Femur (tissue), 1 donor: Measurements from ENCODE around the gene PTPN13.

Source experiments
- DNase-seq: peaks from one replicate; pipeline ENCODE4 v3.0.0-alpha.2; 2017

The PTPN13 gene

DNA sequence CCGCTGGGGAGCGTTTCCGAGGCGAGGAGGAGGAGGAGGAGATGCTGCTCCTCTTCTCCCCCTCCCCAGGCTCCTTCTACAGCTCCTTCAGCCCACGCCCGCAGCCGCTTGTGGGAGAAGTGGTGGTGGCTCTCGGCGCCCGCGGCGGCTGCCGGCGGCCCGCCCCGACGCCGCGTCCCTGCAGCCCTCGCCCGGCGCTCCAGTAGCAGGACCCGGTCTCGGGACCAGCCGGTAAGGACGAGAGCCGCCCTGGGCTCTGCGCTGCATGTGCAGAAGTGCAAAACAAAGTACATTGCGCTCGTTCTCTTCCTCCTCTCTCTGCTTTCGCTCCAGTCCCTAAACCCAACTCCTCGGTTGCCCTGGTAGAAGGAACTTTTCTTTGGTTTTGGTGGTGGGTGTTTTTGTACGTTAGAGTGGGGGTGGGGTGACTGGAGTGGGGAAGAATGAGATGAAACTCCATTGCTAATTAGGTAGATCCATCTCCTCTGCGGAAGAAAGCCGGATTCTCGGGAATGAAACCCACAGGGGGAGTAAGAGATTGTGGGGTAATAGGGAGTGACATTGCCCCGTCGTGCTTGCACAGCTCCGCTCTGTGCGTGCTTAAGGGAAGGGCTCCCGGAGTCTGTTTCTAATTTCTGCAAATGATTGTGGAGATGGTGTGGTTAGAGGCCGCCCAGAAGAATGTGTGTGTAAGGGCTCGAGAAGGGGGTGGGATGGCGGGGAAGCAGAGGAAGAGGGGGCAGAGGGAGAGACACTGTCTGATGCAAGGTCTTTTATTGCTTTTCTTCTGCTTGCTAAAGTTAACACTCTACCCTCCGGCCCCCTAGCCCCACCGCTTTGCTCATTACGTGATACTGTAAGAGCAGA lies 677 bp downstream of the PTPN13 start:
- peak; percentile 75 for DNase-seq

- DNase-seq = peak; percentile 29
Measured at GRCh38 chr4:86595426-86595805, 1.3 kb downstream of the PTPN13 start.

DNA sequence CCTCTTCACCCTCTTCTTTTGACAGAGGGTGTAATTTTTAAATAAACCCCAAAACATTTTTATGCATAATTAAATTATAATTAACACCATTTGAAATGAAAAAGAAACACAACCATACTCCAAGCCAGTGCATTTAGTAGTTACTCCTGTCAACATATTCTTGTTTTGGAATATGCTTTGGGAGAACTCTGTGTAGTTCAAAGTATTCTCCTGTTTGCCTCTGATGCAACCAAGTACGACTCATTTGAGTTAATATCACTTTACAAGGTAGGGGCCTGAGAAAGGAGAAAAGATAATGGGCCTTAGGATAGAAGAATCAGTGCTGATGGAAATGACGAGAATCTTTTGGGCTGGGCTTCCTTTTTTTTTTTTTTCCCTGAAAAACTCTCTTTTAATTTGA lies 2.7 kb downstream of the PTPN13 start:
- no peak for DNase-seq

DNA sequence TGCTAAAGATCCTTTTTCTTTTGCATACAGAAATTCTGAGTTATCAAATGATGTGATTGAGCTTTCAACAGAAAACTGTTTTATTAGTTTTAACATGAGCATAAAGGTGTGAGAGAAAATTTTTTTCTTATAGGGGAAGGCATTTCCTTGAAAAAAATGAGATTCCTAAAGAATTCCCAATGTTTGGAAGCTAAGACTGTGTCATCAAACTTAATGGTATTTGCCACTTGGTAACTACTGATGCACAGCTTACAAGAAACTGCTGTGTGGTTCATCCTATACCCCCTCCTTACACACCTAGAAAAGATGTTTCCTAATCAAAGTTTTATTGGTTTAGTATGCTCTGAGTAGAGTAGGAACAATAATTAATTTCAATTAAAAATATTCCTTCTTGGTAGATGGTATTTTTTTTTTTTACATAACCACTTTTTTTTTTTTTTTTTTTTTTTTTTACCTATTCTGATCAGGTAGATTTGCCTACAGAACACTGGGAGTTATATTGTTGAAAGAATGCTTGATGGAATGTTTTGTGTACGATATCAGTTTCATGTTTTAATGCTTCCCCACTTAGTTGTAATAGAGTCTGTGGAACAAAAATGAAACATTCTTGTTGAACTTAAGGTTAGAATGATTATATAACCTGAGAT lies 6.0 kb downstream of the PTPN13 start:
- DNase-seq = no peak

DNA sequence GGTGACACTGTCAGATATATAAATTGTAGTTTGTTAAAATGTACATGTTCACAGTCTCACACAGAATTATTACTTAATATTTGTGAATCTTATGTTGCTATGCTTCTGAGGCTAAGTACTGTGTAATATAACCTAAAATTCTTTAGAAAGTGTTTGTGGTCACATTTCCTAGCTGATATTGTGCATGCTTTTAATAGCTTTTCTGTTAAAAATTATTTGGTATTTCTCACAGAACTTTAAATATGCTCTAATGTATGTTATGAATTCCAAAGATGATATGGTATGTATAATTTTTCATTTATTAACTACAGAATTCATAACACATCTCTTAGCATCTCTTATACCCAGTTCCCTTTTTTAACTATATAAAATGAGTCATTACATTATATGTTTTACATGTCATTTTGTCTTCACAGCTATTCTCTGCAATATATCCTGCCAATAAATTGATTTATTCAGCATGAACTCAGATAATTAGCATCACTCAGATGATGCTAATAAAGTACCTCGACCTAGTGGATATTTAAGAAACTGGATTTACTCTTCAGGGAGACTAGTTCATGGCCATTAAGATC lies 9.3 kb downstream of the PTPN13 start:
- DNase-seq = no peak

- no peak for DNase-seq
Measured at GRCh38 chr4:86606809-86607208, 12.7 kb downstream of the PTPN13 start.

GRCh38 chr4:86608757-86609375 lies 14.8 kb downstream of the PTPN13 start:
- no peak for DNase-seq

- DNase-seq = no peak
Measured at GRCh38 chr4:86611757-86612156, 17.6 kb downstream of the PTPN13 start.

DNA sequence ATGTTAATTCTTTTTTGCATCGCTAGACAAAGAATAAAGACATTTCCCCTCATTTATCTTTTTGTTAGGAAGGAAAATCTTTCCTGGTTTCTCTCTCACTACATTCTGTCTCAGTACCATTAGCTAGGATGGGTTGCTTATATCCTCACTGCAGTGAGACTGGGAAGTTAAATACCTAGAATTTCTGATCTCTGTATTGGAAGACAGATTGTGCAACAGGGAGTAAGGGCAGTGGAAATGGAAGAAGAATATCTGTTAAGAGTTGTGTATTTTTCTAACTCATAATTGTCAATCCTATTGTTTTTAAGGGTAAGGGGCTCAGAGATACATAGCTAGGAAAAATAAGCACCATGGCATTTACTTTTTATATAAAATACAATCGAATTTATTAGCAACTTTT lies 19.6 kb downstream of the PTPN13 start:
- DNase-seq = no peak

- DNase-seq = no peak
Measured at GRCh38 chr4:86614865-86615264, 20.8 kb downstream of the PTPN13 start.

- no peak for DNase-seq
Measured at GRCh38 chr4:86615501-86615900, 21.4 kb downstream of the PTPN13 start.

- no peak for DNase-seq
Measured at GRCh38 chr4:86619656-86620055, 25.5 kb downstream of the PTPN13 start.

DNA sequence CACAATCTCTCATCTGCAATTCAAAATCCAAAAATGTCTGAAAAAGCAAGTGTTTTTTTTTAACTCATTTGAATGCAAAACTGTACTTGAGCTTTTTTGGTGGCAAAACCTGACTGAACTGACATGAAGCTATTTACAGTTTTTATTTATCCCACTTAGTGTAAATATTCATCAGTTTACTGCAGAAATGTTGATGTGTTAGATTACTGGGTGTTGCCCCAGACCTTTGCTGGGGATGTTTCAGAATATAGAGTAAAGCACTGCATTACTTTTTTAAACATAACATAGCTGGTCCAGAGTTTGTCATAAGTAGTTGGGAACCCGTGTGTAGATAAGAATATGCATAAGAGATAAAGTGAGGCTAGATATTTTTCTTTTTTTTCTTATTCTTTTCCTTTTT lies 27.3 kb downstream of the PTPN13 start:
- DNase-seq = no peak

GRCh38 chr4:86626066-86626465 lies 32.0 kb downstream of the PTPN13 start:
- DNase-seq = no peak

- no peak for DNase-seq
Measured at GRCh38 chr4:86627462-86628135, 33.5 kb downstream of the PTPN13 start.

GRCh38 chr4:86630629-86631028 lies 36.5 kb downstream of the PTPN13 start:
- DNase-seq = no peak

GRCh38 chr4:86631166-86631565 lies 37.1 kb downstream of the PTPN13 start:
- no peak for DNase-seq

DNA sequence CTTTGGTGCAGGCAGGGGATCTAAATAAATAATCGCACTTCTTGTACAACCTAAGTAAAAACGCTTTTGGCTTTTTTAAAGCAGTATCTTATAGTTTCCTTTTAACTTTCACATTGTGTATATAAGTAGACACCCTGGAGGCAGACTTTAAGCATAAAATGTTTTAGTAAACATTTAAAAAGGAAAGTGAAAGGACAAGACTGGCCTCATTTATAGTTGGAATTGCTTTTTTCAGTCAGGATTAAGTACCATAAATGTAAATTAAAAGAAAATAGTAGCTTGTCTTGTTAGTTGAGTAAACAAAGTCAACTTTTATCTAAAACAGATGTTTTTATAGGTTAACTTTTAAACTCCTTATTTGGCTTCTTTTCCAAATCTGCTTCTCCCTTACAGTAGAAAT lies 39.7 kb downstream of the PTPN13 start:
- no peak for DNase-seq

GRCh38 chr4:86640469-86640868 lies 46.4 kb downstream of the PTPN13 start:
- no peak for DNase-seq

DNA sequence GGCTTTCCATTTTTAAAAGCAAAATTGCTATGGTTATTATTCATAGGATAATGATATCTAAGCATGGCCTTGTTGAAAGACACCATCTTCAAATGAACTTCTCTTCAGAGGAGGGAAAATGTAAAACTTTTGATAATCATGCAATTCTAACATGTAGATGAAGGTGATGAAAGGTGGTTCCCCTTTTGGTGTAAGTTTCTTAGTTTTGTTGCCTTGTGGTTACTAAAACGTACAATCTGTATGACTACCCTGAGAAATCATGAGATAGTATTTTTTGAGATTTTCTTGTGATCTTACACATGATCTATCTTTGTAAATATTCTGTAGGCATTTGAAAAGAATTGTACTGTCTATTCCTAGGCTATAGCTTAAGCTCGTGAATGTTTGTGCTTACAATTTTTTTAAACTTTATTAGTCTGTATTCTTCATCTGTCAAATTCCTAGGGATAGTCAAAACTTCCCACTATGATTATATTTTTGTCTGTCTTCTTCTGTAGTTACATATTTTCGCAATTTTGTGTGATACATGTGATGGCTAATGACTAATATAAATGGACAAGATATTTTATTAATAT lies 47.5 kb downstream of the PTPN13 start:
- DNase-seq = no peak

GRCh38 chr4:86644892-86645291 lies 50.8 kb downstream of the PTPN13 start:
- no peak for DNase-seq

DNA sequence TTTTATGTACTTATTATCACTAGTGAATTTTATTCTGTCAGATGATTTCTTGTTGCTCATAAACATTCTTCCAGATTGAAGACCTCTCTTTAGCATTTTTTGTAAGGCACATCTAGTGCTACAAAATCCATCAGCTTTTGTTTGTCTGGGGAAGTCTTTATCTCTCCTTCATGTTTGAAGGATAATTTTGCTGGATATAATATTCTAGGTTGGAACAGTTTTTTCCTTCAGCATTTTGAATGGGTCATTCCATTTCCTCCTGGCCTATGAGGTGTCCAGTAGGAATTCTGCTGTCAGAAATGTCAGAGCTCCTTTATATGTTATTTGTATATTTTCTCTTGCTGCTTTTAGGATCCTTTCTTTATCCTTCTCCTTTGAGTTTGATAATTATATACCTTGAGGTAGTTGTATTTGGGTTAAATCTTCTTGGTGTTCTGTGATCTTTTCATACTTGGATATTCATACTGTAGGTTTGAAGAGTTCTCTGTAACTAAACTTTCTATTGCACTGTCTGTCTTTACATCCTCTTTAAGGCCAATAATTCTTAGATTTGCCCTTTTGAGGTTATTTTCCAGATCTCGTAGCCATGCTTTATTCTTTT lies 58.3 kb downstream of the PTPN13 start:
- no peak for DNase-seq
